T47D (cell line): ENCODE measurements around the gene RACK1.

ENCODE experiments used
- DNase-seq, 2 experiments: peaks; one replicate each; pipeline versions ENCODE4 v3.0.0 to v3.0.0-alpha.2; 2011 to 2012; ENCODE audit warnings: low read depth in 1 of 2, low spot score in 1 of 2
- JUND ChIP-seq: IDR thresholded peaks from 2 replicates; pipeline ENCODE4 v1.6.1; 2012; ENCODE audit warnings: low read depth
- in situ Hi-C: cut with HindIII; loops from 2 replicates; pipeline ENCODE4 v1.10.0; 2016; ENCODE audit warnings: low sequenced_read_pairs, low pct_unique_long_range_greater_than_20kb

The RACK1 gene

DNA sequence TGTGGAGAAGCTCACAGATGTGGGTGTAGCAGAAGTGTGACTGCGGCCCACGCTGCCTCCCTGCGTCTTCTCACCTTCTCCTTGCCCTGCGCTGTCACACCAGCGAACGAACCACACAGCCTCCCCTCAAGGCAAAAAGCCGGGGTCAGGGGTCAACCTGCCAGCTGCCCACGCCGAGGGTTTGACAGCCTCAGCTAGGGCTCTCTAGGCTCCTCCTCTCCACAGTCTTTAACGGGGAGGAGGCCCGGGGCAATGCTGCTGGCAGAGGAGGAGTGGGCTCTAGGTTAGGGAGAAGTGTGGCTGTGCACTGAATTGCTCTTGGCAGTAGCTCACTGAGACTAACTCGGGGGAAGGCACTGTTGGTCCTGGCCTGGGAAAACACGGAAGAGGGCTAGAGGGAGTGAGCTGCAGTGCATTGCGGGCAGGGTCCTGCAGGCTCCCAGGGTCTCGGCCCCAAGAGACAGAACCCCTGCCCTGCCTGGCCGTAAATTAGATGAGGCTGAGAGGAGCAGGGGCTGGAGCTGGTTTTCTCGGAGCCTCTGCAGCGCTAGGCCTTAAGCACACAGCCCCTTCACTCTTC is 21.5 kb upstream of the RACK1 start:
- no peak for DNase-seq
- in situ Hi-C loops: no loop called here
- TF ChIP-seq JUND: no peak

DNA sequence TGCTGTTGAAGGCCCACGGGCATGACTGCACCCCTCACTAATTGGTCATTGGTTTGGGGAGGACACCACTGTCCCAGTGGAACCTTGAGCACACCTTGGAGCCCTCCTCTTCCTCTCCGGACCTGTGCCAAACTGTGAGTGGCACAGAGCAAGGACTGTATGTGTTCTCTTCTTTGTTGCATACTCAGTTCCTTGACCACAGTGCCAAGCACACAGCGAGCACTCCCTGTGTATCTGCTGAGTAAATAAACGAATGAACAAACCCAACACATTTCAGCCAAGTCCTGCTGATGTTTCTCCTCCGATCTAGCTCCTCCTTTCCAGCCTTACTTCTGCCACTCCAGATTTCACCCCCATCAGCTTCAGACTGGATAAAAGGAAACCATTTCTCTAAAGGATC is 19.9 kb upstream of the RACK1 start:
- no peak for TF ChIP-seq JUND
- in situ Hi-C loops: no loop called here
- DNase-seq: no peak

GRCh38 chr5:181261320-181262049 is 17.8 kb upstream of the RACK1 start:
- DNase-seq: peak in 1 of 2 experiments; percentile 79
- TF ChIP-seq JUND: no peak
- in situ Hi-C loops: no loop called here

DNA sequence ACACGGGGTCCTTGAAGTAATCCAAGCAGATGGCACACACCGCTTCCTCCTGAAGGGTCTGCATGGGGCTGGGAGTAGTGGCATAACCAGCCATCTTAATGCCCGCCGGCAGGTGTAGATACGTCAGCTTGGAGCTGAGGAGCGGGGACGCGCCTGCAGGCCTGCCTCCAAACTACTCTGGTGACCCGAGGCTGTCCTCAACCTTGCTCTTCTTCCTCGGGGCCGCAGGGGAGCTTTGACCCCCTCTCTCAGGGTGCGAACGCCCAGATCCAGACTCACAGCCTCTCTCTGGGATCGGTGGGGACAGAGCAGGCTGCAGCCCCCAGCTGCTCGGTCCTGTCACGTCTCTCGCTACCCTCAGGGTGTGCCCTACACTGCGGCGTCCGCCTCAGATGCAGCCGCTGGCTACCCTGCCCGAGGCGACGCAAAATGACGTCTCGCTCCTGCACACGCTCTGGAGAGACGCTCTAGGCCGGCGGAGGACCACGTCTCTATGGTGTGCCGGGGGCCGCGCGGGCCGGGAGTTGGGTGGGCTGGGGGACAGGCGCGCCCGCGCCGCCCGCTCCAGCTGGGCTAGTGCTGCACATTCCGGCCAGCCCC is 17.1 kb upstream of the RACK1 start, which contains the start of gene TRIM52:
TRIM52 (minus strand) TSS at position 424 of the 600 bp plus-strand sequence; CDS start at position 94, 330 bp downstream.
- in situ Hi-C loops: no loop called here
- peak; percentile 44 to 88 for DNase-seq
- no peak for TF ChIP-seq JUND

DNA sequence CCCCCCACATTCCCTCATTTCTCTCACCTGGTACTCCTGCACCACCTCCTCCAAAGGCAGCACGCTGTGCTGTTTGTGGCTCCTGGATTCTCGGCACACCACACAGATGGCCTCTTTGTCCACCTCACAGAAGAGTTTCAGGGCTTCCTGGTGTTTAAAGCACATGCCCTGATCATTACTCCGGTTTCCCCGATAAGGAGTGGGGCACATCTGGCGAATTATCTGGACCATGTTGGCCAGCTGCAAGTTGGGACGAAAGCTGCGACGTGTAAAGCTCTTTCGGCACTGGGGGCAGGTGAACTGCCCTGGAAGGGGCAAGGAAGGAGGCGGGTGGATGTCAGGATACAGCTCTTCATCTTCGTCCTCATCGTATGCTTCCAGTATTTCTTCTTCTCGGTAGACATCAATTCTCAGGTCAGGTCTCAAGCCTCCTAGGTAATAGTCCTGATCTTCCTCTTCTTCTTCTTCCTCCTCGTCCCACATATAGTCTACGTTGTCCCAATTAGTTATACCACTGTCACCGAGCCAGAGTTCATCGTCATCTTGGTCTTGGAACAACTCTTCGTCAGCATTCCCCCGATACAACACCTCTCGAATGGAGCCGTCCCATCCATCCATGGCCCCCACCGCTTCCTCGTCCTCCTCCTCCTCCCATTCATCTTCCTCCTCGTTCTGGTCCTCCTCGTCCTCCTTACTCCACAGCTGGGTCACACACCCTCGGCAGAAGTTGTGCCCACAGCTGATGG is 16.4 kb upstream of the RACK1 start:
- no peak for DNase-seq
- no peak for TF ChIP-seq JUND
- in situ Hi-C loops: no loop called here

- DNase-seq: no peak
- no peak for TF ChIP-seq JUND
- in situ Hi-C loops: no loop called here
Measured at GRCh38 chr5:181259283-181259682, 15.6 kb upstream of the RACK1 start.

DNA sequence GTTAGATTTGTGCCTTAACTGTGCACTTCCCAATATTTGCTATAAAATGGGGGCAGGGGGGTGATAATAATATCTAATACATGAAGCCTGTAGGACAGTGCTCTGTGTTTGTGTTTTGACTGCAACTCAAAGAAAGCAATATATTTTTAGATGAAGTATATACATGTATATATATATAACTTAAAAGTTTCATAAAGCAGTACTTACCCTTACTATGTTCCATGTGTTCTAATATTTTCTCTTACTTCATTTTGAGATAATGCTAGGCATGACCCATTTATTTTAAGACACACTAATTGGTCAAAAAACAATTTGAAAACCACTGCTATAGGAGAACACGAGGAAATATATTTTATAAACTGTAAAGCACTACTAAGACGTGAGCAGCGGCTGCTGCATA is 14.9 kb upstream of the RACK1 start:
- no peak for TF ChIP-seq JUND
- in situ Hi-C loops: no loop called here
- DNase-seq: no peak

DNA sequence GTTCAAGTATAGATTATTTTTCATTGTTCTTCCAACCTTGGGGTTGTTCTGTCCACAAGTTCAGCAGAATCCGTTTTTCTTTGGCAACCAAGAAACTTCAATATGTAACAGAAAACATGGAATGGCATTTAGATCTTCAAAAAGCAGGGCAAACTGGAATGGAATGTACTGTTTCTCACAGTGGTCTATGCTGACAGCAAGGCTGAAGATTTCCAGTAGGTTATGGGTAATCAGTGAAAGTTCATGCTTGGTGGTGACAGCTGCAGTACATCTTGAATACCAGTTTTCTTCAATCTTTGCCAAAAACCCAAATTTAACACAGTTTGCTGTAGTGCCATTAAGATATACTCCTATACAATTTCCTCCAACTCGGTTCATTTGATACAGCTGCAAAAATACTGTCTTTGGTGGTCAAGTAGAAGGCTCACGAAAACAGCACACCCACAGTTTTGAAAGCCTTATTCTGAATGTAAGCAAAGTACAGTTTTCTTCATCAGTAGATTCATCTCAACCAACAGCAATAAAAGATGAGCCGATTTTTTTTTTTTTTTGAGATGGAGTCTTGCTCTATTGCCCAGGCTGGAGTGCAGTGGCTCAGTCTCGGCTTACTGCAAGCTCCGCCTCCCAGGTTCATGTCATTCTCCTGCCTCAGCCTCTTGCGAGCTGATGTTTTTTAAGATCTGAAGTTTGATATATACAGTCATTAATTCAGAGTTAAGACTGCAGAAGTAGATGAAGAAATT is 12.3 kb upstream of the RACK1 start:
- DNase-seq: no peak
- in situ Hi-C loops: no loop called here
- no peak for TF ChIP-seq JUND

GRCh38 chr5:181255276-181255675 is 11.6 kb upstream of the RACK1 start:
- DNase-seq: no peak
- TF ChIP-seq JUND: no peak
- in situ Hi-C loops: no loop called here

DNA sequence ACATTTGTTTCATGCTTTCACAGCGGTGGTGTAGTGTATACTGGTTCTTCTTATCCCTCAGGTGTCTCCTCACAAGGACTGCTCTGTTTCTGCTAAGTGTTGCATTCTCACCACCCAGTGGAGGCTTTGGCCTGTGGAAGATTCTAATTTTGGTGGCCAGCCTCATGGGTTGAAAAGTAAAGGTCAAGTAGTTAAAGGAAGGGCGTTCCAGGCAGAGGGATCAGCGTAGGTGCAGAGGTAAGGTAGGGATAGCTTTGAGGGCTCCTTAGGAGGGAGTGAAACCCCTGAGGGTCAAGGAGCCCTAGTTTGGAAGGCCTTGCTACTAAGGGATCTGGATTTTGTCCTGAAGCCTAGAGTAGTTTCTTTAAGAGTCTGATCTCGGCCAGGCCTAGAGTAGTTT is 4.6 kb upstream of the RACK1 start:
- in situ Hi-C loops: no loop called here
- TF ChIP-seq JUND: no peak
- no peak for DNase-seq

- peak; percentile 88 to 89 for DNase-seq
- TF ChIP-seq JUND: no peak
- in situ Hi-C loops: no loop called here
Measured at GRCh38 chr5:181246276-181247049, 2.8 kb upstream of the RACK1 start.
